Trophoblast cell (in vitro differentiated cells and primary cell): ENCODE results near the gene ASPRV1.

ENCODE experiments used
- DNase-seq, 2 donors: peaks; one replicate each; pipeline ENCODE4 v3.0.0-alpha.2; 2016
- H2AFZ ChIP-seq: 2 replicates; pipeline ENCODE4 v1.6.1; 2013; ENCODE audit warnings: low read length, moderate library complexity, mild to moderate bottlenecking; ENCODE audit not compliant: insufficient read depth, poor library complexity
- H2AK5ac ChIP-seq: 2 replicates; pipeline ENCODE4 v1.6.1; 2013; ENCODE audit warnings: mild to moderate bottlenecking, low read length
- H2BK120ac ChIP-seq: 2 replicates; pipeline ENCODE4 v1.6.1; 2013; ENCODE audit warnings: low read length, mild to moderate bottlenecking, moderate library complexity; ENCODE audit not compliant: insufficient read depth, poor library complexity
- H2BK12ac ChIP-seq: 2 replicates; pipeline ENCODE4 v1.6.1; 2013; ENCODE audit warnings: mild to moderate bottlenecking, low read length, moderate library complexity
- H2BK5ac ChIP-seq: 2 replicates; pipeline ENCODE4 v1.6.1; 2013; ENCODE audit warnings: low read length, low read depth, moderate library complexity, mild to moderate bottlenecking; ENCODE audit not compliant: poor library complexity
- H3K14ac ChIP-seq: 2 replicates; pipeline ENCODE4 v1.6.1; 2013; ENCODE audit warnings: mild to moderate bottlenecking, low read length
- H3K18ac ChIP-seq: 2 replicates; pipeline ENCODE4 v1.6.1; 2013; ENCODE audit warnings: mild to moderate bottlenecking, low read length
- H3K23ac ChIP-seq: 2 replicates; pipeline ENCODE4 v1.6.1; 2013; ENCODE audit warnings: low read length
- H3K27ac ChIP-seq: 2 replicates; pipeline ENCODE4 v1.5.1; 2013; ENCODE audit warnings: low read depth, mild to moderate bottlenecking, inconsistent platforms, low read length, moderate library complexity
- H3K27me3 ChIP-seq: 2 replicates; pipeline ENCODE4 v1.6.1; 2013; ENCODE audit warnings: inconsistent platforms, mild to moderate bottlenecking, low read length, moderate library complexity; ENCODE audit not compliant: insufficient read depth
- H3K36me3 ChIP-seq, 2 experiments: 1 replicate in 1 of 2; 2 replicates in 1 of 2; pipeline ENCODE4 v1.6.1; 2013; ENCODE audit warnings: low read length in 2 of 2, mild to moderate bottlenecking in 2 of 2, moderate library complexity in 1 of 2; ENCODE audit not compliant: insufficient read depth in 2 of 2, control insufficient read depth in 1 of 2
- H3K4ac ChIP-seq: 2 replicates; pipeline ENCODE4 v1.6.1; 2013; ENCODE audit warnings: low read depth, mild to moderate bottlenecking, low read length, moderate library complexity
- H3K4me1 ChIP-seq, 2 experiments: 1 replicate in 1 of 2; 2 replicates in 1 of 2; pipeline ENCODE4 v1.6.1; 2013; ENCODE audit warnings: low read length in 2 of 2, mild to moderate bottlenecking in 2 of 2, moderate library complexity in 1 of 2; ENCODE audit not compliant: insufficient read depth in 2 of 2, control insufficient read depth in 1 of 2
- H3K4me2 ChIP-seq: 2 replicates; pipeline ENCODE4 v1.6.1; 2013; ENCODE audit warnings: inconsistent platforms, mild to moderate bottlenecking, low read length, moderate library complexity
- H3K4me3 ChIP-seq: 2 replicates; pipeline ENCODE4 v1.5.1; 2013; ENCODE audit warnings: mild to moderate bottlenecking, low read depth, low read length, inconsistent platforms
- H3K79me1 ChIP-seq: one replicate; pipeline ENCODE4 v1.6.1; 2013; ENCODE audit warnings: low read length
- H3K79me2 ChIP-seq: 2 replicates; pipeline ENCODE4 v1.6.1; 2013; ENCODE audit warnings: low read length, mild to moderate bottlenecking; ENCODE audit not compliant: control insufficient read depth, insufficient read depth, poor library complexity
- H3K9ac ChIP-seq: 2 replicates; pipeline ENCODE4 v1.6.1; 2013; ENCODE audit warnings: mild to moderate bottlenecking, low read length
- H3K9me3 ChIP-seq: 2 replicates; pipeline ENCODE4 v1.6.1; 2013; ENCODE audit warnings: low read depth, mild to moderate bottlenecking, control low read depth, inconsistent platforms, low read length; ENCODE audit not compliant: insufficient read depth
- H4K12ac ChIP-seq: 2 replicates; pipeline ENCODE4 v1.6.1; 2013; ENCODE audit warnings: low read depth, mild to moderate bottlenecking, low read length, moderate library complexity
- H4K8ac ChIP-seq: 2 replicates; pipeline ENCODE4 v1.6.1; 2013; ENCODE audit warnings: low read depth, mild to moderate bottlenecking, low read length, moderate library complexity
- H4K91ac ChIP-seq: one replicate; pipeline ENCODE4 v1.6.1; 2013; ENCODE audit warnings: low read depth, mild to moderate bottlenecking, low read length, moderate library complexity
- WGBS: extraction: QIAGEN DNeasy Blood & Tissue Kit; methylation state at CpG from one replicate; pipeline ENCODE4 v1.1.7; 2013; ENCODE audit warnings: missing lambda C conversion rate; ENCODE audit not compliant: insufficient read length, insufficient coverage; ENCODE audit errors: extremely low coverage; 5-methylcytosine and 5-hydroxymethylcytosine counted together

The ASPRV1 gene

GRCh38 chr2:69946351-69947324 lies 14.8 kb downstream of the ASPRV1 start:
- Histone ChIP-seq H2BK12ac (no peak overlapping the region), H4K12ac (no peak overlapping the region), H3K4me1 (peaks cover 15 to 17% of the 10 kb centered on the region in 2 experiments), H4K91ac (no peak overlapping the region), H3K23ac (no peak overlapping the region), H2AFZ (no peak overlapping the region), H3K79me2 (no peaks in the 10 kb centered on the region), H3K36me3 (no peaks in the 10 kb centered on the region), H3K4ac (no peak overlapping the region), H3K27me3 (no peaks in the 10 kb centered on the region), H2AK5ac (no peak overlapping the region), H3K4me2 (no peak overlapping the region), H3K9me3 (no peaks in the 10 kb centered on the region), H2BK5ac (no peak overlapping the region), H3K79me1 (peaks cover 2% of the 10 kb centered on the region), H3K9ac (no peak overlapping the region), H3K27ac (no peak overlapping the region), H2BK120ac (no peak overlapping the region), H3K4me3 (no peak overlapping the region), H3K18ac (no peak overlapping the region), H4K8ac (no peak overlapping the region), H3K14ac (no peak overlapping the region)
- no CpG with 5 or more reads among the region's 13 CpGs for WGBS
- peak in 1 of 2 donors; percentile 63 for DNase-seq

DNA sequence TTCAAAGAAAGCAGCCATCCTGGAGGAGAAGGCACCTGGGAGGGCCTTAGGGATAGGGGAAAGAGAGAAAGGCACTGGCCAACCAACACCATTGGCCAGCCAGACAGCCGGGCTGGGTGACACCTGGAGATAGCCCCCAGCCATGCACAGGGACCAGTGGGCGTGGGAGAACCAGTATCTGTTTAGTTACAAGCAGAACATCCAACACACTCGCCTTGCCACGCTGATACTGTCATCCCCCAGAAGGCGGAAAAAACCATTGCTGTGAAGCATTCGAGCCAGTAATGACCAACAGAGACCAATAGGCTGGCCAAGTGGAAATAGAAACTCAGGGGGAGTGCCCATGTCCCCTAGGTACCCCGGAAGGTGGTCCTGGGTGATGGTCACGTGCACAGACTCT lies 15.5 kb downstream of the ASPRV1 start:
- H3K18ac ChIP-seq, result no peak overlapping the region
- no peak for DNase-seq
- no peak overlapping the region for H2BK5ac ChIP-seq
- no peak overlapping the region for H3K14ac ChIP-seq
- H3K4me3 ChIP-seq, result no peak overlapping the region
- no peak overlapping the region for H4K12ac ChIP-seq
- no CpG with 5 or more reads among the region's 8 CpGs for WGBS
- H3K79me2 ChIP-seq, result no peaks in the 10 kb centered on the region
- H3K9ac ChIP-seq, result no peak overlapping the region
- no peak overlapping the region for H3K4ac ChIP-seq
- H3K4me2 ChIP-seq, result no peak overlapping the region
- H2AK5ac ChIP-seq, result no peak overlapping the region
- no peak overlapping the region for H3K23ac ChIP-seq
- no peak overlapping the region for H2AFZ ChIP-seq
- H2BK120ac ChIP-seq, result no peak overlapping the region
- H3K27ac ChIP-seq, result no peak overlapping the region
- H3K9me3 ChIP-seq, result no peaks in the 10 kb centered on the region
- no peak overlapping the region for H4K8ac ChIP-seq
- peaks cover 15 to 17% of the 10 kb centered on the region in 2 experiments for H3K4me1 ChIP-seq
- no peak overlapping the region for H2BK12ac ChIP-seq
- peaks cover 2% of the 10 kb centered on the region for H3K79me1 ChIP-seq
- no peak overlapping the region for H4K91ac ChIP-seq
- no peaks in the 10 kb centered on the region for H3K36me3 ChIP-seq
- no peaks in the 10 kb centered on the region for H3K27me3 ChIP-seq

DNA sequence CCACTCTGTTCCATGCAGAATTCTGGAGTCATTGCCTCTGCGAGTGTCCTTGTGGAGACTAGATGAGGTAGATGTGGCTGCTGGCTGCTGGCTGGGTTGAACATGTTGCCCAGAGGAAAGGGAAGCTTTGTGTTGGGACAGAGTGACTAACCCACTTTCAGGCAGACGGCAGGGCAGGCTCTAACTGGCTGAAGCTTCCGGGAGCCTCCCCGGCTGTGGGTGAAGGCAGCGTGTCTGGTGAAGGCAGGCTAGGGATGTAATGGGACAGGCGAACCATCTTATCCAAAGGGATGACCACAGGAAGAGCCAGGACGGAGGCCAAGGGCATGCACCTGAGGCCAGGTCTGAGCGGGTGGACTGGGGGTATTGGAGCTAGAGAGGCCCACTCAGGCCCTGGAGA lies 16.0 kb downstream of the ASPRV1 start:
- H3K18ac ChIP-seq, result no peak overlapping the region
- no peak overlapping the region for H3K9ac ChIP-seq
- no peak overlapping the region for H3K4me3 ChIP-seq
- H4K91ac ChIP-seq, result no peak overlapping the region
- no peak overlapping the region for H3K4ac ChIP-seq
- peaks cover 15 to 17% of the 10 kb centered on the region in 2 experiments for H3K4me1 ChIP-seq
- no peak overlapping the region for H3K4me2 ChIP-seq
- peak in 1 of 2 donors; percentile 35 for DNase-seq
- no peak overlapping the region for H2AK5ac ChIP-seq
- H4K8ac ChIP-seq, result peak overlapping the region; percentile 42
- no peak overlapping the region for H4K12ac ChIP-seq
- no peaks in the 10 kb centered on the region for H3K27me3 ChIP-seq
- H2BK120ac ChIP-seq, result peak overlapping the region; percentile 25
- no peak overlapping the region for H2BK5ac ChIP-seq
- H3K27ac ChIP-seq, result no peak overlapping the region
- peaks cover 2% of the 10 kb centered on the region in 2 experiments for H3K36me3 ChIP-seq
- H3K9me3 ChIP-seq, result no peaks in the 10 kb centered on the region
- no peak overlapping the region for H3K14ac ChIP-seq
- peaks cover 2% of the 10 kb centered on the region for H3K79me1 ChIP-seq
- H2AFZ ChIP-seq, result no peak overlapping the region
- no CpG with 5 or more reads among the region's 8 CpGs for WGBS
- H3K23ac ChIP-seq, result no peak overlapping the region
- no peaks in the 10 kb centered on the region for H3K79me2 ChIP-seq
- H2BK12ac ChIP-seq, result peak overlapping the region; percentile 42

- H2BK5ac ChIP-seq, result no peak overlapping the region
- H2AK5ac ChIP-seq, result no peak overlapping the region
- H3K4me3 ChIP-seq, result no peak overlapping the region
These were observed 16.7 kb downstream of the ASPRV1 start for GRCh38 chr2:69944756-69945155.

More at GRCh38 chr2:69944756-69945155, 16.7 kb downstream of the ASPRV1 start:
- Histone ChIP-seq H3K18ac (no peak overlapping the region), H3K4me2 (no peak overlapping the region), H2BK12ac (no peak overlapping the region), H4K12ac (no peak overlapping the region), H3K4ac (no peak overlapping the region), H3K23ac (no peak overlapping the region), H4K8ac (no peak overlapping the region), H2BK120ac (no peak overlapping the region), H3K27me3 (no peaks in the 10 kb centered on the region), H4K91ac (no peak overlapping the region), H3K79me1 (peaks cover 2% of the 10 kb centered on the region), H3K14ac (no peak overlapping the region), H3K79me2 (no peaks in the 10 kb centered on the region), H3K9ac (no peak overlapping the region), H3K9me3 (no peaks in the 10 kb centered on the region), H3K36me3 (peaks cover 2% of the 10 kb centered on the region in 2 experiments), H2AFZ (no peak overlapping the region), H3K4me1 (peaks cover 15 to 17% of the 10 kb centered on the region in 2 experiments), H3K27ac (no peak overlapping the region)
- no CpG with 5 or more reads among the region's 7 CpGs for WGBS
- no peak for DNase-seq
